HEK293 (cell line): ENCODE data around the gene BMPR1A.

Experiments
- SP2 ChIP-seq: fragments of 450-650 bp; formaldehyde crosslinking; IDR thresholded peaks from 2 replicates; pipeline ENCODE4 v1.5.1; 2016; ENCODE audit warnings: missing biosample characterization, missing genetic modification characterization
- ZBTB7A ChIP-seq: fragments of 450-650 bp; formaldehyde crosslinking; IDR thresholded peaks from 2 replicates; pipeline ENCODE4 v1.5.1; 2016; ENCODE audit warnings: low read depth, missing biosample characterization, missing genetic modification characterization
- ZNF146 ChIP-seq: fragments of 450-650 bp; formaldehyde crosslinking; IDR thresholded peaks from 2 replicates; pipeline ENCODE4 v1.5.1; 2016; ENCODE audit warnings: missing biosample characterization, missing genetic modification characterization
- ZNF148 ChIP-seq: fragments of 450-650 bp; formaldehyde crosslinking; IDR thresholded peaks from 2 replicates; pipeline ENCODE4 v1.5.0; 2017; ENCODE audit warnings: missing biosample characterization, missing genetic modification characterization, borderline replicate concordance
- ZNF175 ChIP-seq: fragments of 450-650 bp; formaldehyde crosslinking; IDR thresholded peaks from 2 replicates; pipeline ENCODE4 v1.5.1; 2016; ENCODE audit warnings: missing biosample characterization, missing genetic modification characterization
- ZNF362 ChIP-seq: fragments of 450-650 bp; formaldehyde crosslinking; IDR thresholded peaks from 2 replicates; pipeline ENCODE4 v1.5.1; 2016; ENCODE audit warnings: missing biosample characterization, missing genetic modification characterization
- ZNF623 ChIP-seq: fragments of 450-650 bp; formaldehyde crosslinking; IDR thresholded peaks from 2 replicates; pipeline ENCODE4 v1.5.1; 2016; ENCODE audit warnings: missing biosample characterization, missing genetic modification characterization
- TF ChIP-seq, protein P1 (sequence below): IDR thresholded peaks from 2 replicates; pipeline ENCODE4 v1.6.1; 2011; ENCODE audit warnings: mild to moderate bottlenecking, low read depth, low read length, borderline replicate concordance
- TF ChIP-seq, protein P2 (sequence below): fragments of 450-650 bp; formaldehyde crosslinking; IDR thresholded peaks from 2 replicates; pipeline ENCODE4 v1.5.1; 2016; ENCODE audit warnings: missing biosample characterization, missing genetic modification characterization
- TF ChIP-seq, protein P3 (sequence below): fragments of 450-650 bp; formaldehyde crosslinking; IDR thresholded peaks from 2 replicates; pipeline ENCODE4 v1.5.1; 2016; ENCODE audit warnings: missing biosample characterization, missing genetic modification characterization
- TF ChIP-seq, protein P4 (sequence below): fragments of 450-650 bp; formaldehyde crosslinking; IDR thresholded peaks from 2 replicates; pipeline ENCODE4 v1.5.1; 2016; ENCODE audit warnings: missing biosample characterization, missing genetic modification characterization

- no peak for TF ChIP-seq ZNF146 (tag by site-specific recombination)
- no peak for TF ChIP-seq SP2 (tag by site-specific recombination)
- TF ChIP-seq, protein P1, sequence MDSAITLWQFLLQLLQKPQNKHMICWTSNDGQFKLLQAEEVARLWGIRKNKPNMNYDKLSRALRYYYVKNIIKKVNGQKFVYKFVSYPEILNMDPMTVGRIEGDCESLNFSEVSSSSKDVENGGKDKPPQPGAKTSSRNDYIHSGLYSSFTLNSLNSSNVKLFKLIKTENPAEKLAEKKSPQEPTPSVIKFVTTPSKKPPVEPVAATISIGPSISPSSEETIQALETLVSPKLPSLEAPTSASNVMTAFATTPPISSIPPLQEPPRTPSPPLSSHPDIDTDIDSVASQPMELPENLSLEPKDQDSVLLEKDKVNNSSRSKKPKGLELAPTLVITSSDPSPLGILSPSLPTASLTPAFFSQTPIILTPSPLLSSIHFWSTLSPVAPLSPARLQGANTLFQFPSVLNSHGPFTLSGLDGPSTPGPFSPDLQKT: no peak
- no peak for TF ChIP-seq ZNF623
- TF ChIP-seq, protein P2, sequence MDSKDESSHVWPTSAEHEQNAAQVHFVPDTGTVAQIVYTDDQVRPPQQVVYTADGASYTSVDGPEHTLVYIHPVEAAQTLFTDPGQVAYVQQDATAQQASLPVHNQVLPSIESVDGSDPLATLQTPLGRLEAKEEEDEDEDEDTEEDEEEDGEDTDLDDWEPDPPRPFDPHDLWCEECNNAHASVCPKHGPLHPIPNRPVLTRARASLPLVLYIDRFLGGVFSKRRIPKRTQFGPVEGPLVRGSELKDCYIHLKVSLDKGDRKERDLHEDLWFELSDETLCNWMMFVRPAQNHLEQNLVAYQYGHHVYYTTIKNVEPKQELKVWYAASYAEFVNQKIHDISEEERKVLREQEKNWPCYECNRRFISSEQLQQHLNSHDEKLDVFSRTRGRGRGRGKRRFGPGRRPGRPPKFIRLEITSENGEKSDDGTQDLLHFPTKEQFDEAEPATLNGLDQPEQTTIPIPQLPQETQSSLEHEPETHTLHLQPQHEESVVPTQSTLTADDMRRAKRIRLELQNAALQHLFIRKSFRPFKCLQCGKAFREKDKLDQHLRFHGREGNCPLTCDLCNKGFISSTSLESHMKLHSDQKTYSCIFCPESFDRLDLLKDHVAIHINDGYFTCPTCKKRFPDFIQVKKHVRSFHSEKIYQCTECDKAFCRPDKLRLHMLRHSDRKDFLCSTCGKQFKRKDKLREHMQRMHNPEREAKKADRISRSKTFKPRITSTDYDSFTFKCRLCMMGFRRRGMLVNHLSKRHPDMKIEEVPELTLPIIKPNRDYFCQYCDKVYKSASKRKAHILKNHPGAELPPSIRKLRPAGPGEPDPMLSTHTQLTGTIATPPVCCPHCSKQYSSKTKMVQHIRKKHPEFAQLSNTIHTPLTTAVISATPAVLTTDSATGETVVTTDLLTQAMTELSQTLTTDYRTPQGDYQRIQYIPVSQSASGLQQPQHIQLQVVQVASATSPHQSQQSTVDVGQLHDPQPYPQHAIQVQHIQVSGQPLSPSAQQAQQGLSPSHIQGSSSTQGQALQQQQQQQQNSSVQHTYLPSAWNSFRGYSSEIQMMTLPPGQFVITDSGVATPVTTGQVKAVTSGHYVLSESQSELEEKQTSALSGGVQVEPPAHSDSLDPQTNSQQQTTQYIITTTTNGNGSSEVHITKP (tag by site-specific recombination): peak; percentile 19; the same call in 1 of the 2 replicates
- TF ChIP-seq, protein P3, sequence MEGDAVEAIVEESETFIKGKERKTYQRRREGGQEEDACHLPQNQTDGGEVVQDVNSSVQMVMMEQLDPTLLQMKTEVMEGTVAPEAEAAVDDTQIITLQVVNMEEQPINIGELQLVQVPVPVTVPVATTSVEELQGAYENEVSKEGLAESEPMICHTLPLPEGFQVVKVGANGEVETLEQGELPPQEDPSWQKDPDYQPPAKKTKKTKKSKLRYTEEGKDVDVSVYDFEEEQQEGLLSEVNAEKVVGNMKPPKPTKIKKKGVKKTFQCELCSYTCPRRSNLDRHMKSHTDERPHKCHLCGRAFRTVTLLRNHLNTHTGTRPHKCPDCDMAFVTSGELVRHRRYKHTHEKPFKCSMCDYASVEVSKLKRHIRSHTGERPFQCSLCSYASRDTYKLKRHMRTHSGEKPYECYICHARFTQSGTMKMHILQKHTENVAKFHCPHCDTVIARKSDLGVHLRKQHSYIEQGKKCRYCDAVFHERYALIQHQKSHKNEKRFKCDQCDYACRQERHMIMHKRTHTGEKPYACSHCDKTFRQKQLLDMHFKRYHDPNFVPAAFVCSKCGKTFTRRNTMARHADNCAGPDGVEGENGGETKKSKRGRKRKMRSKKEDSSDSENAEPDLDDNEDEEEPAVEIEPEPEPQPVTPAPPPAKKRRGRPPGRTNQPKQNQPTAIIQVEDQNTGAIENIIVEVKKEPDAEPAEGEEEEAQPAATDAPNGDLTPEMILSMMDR (tag by site-specific recombination): no peak
- TF ChIP-seq ZNF175: no peak
- no peak for TF ChIP-seq ZNF148 (tag by site-specific recombination)
- TF ChIP-seq, protein P4, sequence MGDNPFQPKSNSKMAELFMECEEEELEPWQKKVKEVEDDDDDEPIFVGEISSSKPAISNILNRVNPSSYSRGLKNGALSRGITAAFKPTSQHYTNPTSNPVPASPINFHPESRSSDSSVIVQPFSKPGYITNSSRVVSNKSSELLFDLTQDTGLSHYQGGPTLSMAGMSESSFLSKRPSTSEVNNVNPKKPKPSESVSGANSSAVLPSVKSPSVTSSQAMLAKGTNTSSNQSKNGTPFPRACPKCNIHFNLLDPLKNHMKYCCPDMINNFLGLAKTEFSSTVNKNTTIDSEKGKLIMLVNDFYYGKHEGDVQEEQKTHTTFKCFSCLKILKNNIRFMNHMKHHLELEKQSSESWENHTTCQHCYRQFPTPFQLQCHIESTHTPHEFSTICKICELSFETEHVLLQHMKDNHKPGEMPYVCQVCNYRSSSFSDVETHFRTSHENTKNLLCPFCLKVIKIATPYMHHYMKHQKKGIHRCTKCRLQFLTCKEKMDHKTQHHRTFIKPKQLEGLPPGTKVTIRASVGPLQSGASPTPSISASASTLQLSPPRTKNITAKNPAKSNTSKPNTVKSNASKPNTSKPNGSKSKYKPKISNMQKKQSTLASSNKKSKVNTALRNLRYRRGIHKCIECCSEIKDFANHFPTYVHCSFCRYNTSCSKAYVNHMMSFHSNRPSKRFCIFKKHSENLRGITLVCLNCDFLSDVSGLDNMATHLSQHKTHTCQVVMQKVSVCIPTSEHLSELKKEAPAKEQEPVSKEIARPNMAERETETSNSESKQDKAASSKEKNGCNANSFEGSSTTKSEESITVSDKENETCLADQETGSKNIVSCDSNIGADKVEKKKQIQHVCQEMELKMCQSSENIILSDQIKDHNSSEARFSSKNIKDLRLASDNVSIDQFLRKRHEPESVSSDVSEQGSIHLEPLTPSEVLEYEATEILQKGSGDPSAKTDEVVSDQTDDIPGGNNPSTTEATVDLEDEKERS (tag by site-specific recombination): no peak
- no peak for TF ChIP-seq ZBTB7A
- TF ChIP-seq ZNF362: no peak
These were observed 48.9 kb upstream of the BMPR1A start for GRCh38 chr10:86707505-86707904.
